SK-N-SH (cell line): ENCODE measurements around the gene PXT1. TPM values are rescaled to one million over a fixed set of nuclear protein-coding genes. Genes with fewer than 3 reads are reported as not detected.
A peak's percentile ranks its signal among the peaks of the same experiment; 100 is the strongest.

Experiments used
- CTCF ChIA-PET: fragments of 300-600, 350-600 bp; formaldehyde crosslinking; extraction: SDS; loops from one replicate; lab custom pipeline; 2021; lab: Yijun Ruan, JAX
- POLR2A ChIA-PET: fragments of 350-600 bp; sonication (Branson Sonifier 250); formaldehyde crosslinking; extraction: SDS; loops from one replicate; lab custom pipeline; 2020; ENCODE audit warnings: antibody characterized with exemption, inconsistent platforms; lab: Yijun Ruan, JAX
- DNase-seq: peaks from one replicate; pipeline ENCODE4 v3.0.0; 2012
- H2AFZ ChIP-seq: fragments of 200-600 bp; sonication (generic); 2 replicates; pipeline ENCODE4 v1.8.1; 2016; ENCODE audit warnings: antibody characterized with exemption, mild to moderate bottlenecking, low read depth
- H3F3A ChIP-seq: fragments of 200-600 bp; sonication (generic); replicated peaks from 2 replicates; pipeline ENCODE3; 2016; ENCODE audit warnings: antibody characterized with exemption, mild to moderate bottlenecking; ENCODE audit not compliant: insufficient read depth
- H3K27ac ChIP-seq, 2 experiments: fragments of 200-500 bp in 1 of 2; fragments of 200-600 bp in 1 of 2; sonication (Bioruptor generic) in 1 of 2; sonication (generic), shearing (Covaris generic) in 1 of 2; 2 replicates each; pipeline versions ENCODE4 v1.5.1 to v1.6.1; 2014 to 2016; ENCODE audit warnings: low read depth in 2 of 2, inconsistent platforms in 1 of 2, low read length in 1 of 2, mild to moderate bottlenecking in 1 of 2, mixed read lengths in 1 of 2
- H3K27me3 ChIP-seq: fragments of 200-600 bp; sonication (generic), shearing (Covaris generic); 2 replicates; pipeline ENCODE4 v1.6.1; 2016; ENCODE audit warnings: mixed run types; ENCODE audit not compliant: insufficient read depth
- H3K36me3 ChIP-seq, 2 experiments: fragments of 200-500 bp in 1 of 2; fragments of 200-600 bp in 1 of 2; sonication (Bioruptor generic) in 1 of 2; sonication (generic) in 1 of 2; replicated peaks in 1 of 2; 2 replicates each; pipeline versions ENCODE3 to v1.5.1; 2014 to 2016; ENCODE audit warnings: low read length in 1 of 2, mild to moderate bottlenecking in 1 of 2; ENCODE audit not compliant: insufficient read depth in 2 of 2, control insufficient read depth in 1 of 2
- H3K4me1 ChIP-seq, 2 experiments: fragments of 200-500 bp in 1 of 2; fragments of 200-600 bp in 1 of 2; sonication (Bioruptor generic) in 1 of 2; sonication (generic), shearing (Covaris generic) in 1 of 2; 2 replicates each; pipeline versions ENCODE4 v1.5.1 to v1.6.1; 2014 to 2016; ENCODE audit warnings: low read depth in 1 of 2, low read length in 1 of 2, mixed run types in 1 of 2; ENCODE audit not compliant: insufficient read depth in 2 of 2, control insufficient read depth in 1 of 2
- H3K4me2 ChIP-seq: fragments of 200-600 bp; sonication (generic), shearing (Covaris generic); 2 replicates; pipeline ENCODE4 v1.6.1; 2017; ENCODE audit warnings: mixed run types
- H3K4me3 ChIP-seq, 2 experiments: fragments of 200-500 bp in 1 of 2; fragments of 200-600 bp in 1 of 2; sonication (Bioruptor generic) in 1 of 2; sonication (generic), shearing (Covaris generic) in 1 of 2; 2 replicates each; pipeline versions ENCODE4 v1.5.1 to v1.8.1; 2014 to 2016; ENCODE audit warnings: low read depth in 2 of 2, inconsistent platforms in 1 of 2, low read length in 1 of 2, mild to moderate bottlenecking in 1 of 2, mixed read lengths in 1 of 2, moderate library complexity in 1 of 2
- H3K79me2 ChIP-seq: fragments of 200-600 bp; sonication (generic); 2 replicates; pipeline ENCODE4 v1.8.1; 2017; ENCODE audit warnings: mild to moderate bottlenecking; ENCODE audit not compliant: insufficient read depth
- H3K9ac ChIP-seq: fragments of 200-600 bp; sonication (generic); 2 replicates; pipeline ENCODE4 v1.6.1; 2017; ENCODE audit warnings: mixed run types
- H3K9me2 ChIP-seq: fragments of 200-600 bp; sonication (generic); 2 replicates; pipeline ENCODE4 v1.6.1; 2017; ENCODE audit warnings: mixed run types
- H3K9me3 ChIP-seq: fragments of 200-600 bp; sonication (generic); 2 replicates; pipeline ENCODE4 v1.6.1; 2017; ENCODE audit warnings: mixed run types, mild to moderate bottlenecking, moderate library complexity
- H4K20me1 ChIP-seq: fragments of 200-600 bp; sonication (generic); 2 replicates; pipeline ENCODE4 v1.6.1; 2017; ENCODE audit warnings: mild to moderate bottlenecking, mixed run types; ENCODE audit not compliant: insufficient read depth
- CHD2 ChIP-seq: fragments of 150-350 bp; IDR thresholded peaks from 2 replicates; pipeline ENCODE4 v1.6.1; 2018; ENCODE audit warnings: low read length; ENCODE audit not compliant: partially characterized antibody
- EZH2phosphoT487 ChIP-seq: fragments of 200-600 bp; sonication (generic); IDR thresholded peaks from 2 replicates; pipeline ENCODE4 v1.6.1; 2017; ENCODE audit warnings: low read depth, mixed run types, mild to moderate bottlenecking, antibody characterized with exemption, moderate library complexity, borderline replicate concordance
- FOSL2 ChIP-seq: IDR thresholded peaks from 2 replicates; pipeline ENCODE4 v1.4.0; 2012; ENCODE audit warnings: low read depth, mild to moderate bottlenecking, moderate library complexity, borderline replicate concordance
- FOXJ3 ChIP-seq: sonication (generic); formaldehyde crosslinking; IDR thresholded peaks from 2 replicates; pipeline ENCODE4 v1.5.1; 2020; ENCODE audit warnings: mild to moderate bottlenecking, missing genetic modification reagents
- FOXM1 ChIP-seq: IDR thresholded peaks from 2 replicates; pipeline ENCODE4 v1.4.0; 2012; ENCODE audit warnings: low read depth, mild to moderate bottlenecking
- JUND ChIP-seq: IDR thresholded peaks from 2 replicates; pipeline ENCODE4 v1.4.0; 2012
- MEF2A ChIP-seq: IDR thresholded peaks from 2 replicates; pipeline ENCODE4 v1.4.0; 2012; ENCODE audit warnings: low read depth, borderline replicate concordance
- POLR2AphosphoS5 ChIP-seq: IDR thresholded peaks from 2 replicates; pipeline ENCODE4 v1.6.1; 2012; ENCODE audit warnings: low read depth, low read length
- TAF1 ChIP-seq: IDR thresholded peaks from 2 replicates; pipeline ENCODE4 v1.6.1; 2012; ENCODE audit warnings: low read depth, mild to moderate bottlenecking, low read length, moderate library complexity, borderline replicate concordance
- ZBTB33 ChIP-seq: IDR thresholded peaks from 2 replicates; pipeline ENCODE4 v1.4.0; 2012; ENCODE audit warnings: low read depth, borderline replicate concordance
- WGBS: methylation state at CpG from one replicate; pipeline ENCODE4 v1.1.6; 2017; ENCODE audit warnings: low lambda C conversion rate; 5-methylcytosine and 5-hydroxymethylcytosine counted together
- polyA plus RNA-seq, 3 experiments: library from polyadenylated mRNA; depleted of rRNA; stranded (reverse); fragments of >200 nt; gene quantifications; 2 replicates each; pipeline ENCODE4 v1.2.3, GENCODE V29; 2012
- TF ChIP-seq, protein P1 (sequence below): IDR thresholded peaks from 2 replicates; pipeline ENCODE4 v1.6.1; 2012; ENCODE audit warnings: mild to moderate bottlenecking, low read depth, low read length, moderate library complexity

PXT1 gene
- polyA plus RNA-seq, 1 of the 3 experiments (the other 2 are of a cell fraction): not detected

DNA sequence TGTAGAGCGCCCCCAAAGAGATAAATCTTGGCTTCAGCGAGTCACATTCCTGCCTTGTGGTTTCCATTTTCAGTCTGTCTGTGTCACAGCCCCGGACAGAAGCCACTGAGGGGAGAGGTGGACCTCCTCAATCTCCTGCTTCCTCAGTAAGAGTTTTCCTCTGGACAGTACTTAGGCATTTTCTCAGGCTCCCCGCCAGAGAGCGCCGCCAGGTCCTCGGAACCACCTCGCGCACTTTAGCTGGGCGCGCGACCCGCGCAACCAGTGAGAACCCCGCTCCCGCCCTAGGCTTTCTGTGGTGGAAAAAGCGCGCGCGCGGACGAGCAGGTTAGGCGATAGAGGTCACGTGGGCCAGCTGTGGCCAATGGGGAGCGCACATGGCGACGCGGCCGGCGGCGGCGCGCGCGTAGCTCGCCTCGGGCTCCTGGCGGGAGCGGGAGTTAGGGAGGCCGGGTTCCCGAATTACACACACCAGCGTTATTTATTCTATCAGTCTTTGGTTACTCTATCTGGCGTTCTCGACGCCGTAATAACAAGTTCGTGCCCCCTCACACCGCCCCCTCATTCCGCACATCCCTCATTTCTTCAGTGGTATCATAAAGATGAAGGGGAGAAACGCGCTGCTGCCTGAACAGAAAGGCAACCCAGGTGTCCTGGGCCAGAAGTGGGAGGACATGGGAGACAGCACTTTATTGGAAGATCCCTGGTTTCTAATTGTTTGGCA is 19.4 kb downstream of the PXT1 start (continued):
- TF ChIP-seq, protein P1, sequence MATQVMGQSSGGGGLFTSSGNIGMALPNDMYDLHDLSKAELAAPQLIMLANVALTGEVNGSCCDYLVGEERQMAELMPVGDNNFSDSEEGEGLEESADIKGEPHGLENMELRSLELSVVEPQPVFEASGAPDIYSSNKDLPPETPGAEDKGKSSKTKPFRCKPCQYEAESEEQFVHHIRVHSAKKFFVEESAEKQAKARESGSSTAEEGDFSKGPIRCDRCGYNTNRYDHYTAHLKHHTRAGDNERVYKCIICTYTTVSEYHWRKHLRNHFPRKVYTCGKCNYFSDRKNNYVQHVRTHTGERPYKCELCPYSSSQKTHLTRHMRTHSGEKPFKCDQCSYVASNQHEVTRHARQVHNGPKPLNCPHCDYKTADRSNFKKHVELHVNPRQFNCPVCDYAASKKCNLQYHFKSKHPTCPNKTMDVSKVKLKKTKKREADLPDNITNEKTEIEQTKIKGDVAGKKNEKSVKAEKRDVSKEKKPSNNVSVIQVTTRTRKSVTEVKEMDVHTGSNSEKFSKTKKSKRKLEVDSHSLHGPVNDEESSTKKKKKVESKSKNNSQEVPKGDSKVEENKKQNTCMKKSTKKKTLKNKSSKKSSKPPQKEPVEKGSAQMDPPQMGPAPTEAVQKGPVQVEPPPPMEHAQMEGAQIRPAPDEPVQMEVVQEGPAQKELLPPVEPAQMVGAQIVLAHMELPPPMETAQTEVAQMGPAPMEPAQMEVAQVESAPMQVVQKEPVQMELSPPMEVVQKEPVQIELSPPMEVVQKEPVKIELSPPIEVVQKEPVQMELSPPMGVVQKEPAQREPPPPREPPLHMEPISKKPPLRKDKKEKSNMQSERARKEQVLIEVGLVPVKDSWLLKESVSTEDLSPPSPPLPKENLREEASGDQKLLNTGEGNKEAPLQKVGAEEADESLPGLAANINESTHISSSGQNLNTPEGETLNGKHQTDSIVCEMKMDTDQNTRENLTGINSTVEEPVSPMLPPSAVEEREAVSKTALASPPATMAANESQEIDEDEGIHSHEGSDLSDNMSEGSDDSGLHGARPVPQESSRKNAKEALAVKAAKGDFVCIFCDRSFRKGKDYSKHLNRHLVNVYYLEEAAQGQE: no peak
- TF ChIP-seq TAF1 (peak; percentile 29; the same call in 1 of the 2 replicates), EZH2phosphoT487 (no peak), FOSL2 (no peak), ZBTB33 (no peak), FOXM1 (no peak)
- TF ChIP-seq, all 33 proteins: peak for 15

DNA sequence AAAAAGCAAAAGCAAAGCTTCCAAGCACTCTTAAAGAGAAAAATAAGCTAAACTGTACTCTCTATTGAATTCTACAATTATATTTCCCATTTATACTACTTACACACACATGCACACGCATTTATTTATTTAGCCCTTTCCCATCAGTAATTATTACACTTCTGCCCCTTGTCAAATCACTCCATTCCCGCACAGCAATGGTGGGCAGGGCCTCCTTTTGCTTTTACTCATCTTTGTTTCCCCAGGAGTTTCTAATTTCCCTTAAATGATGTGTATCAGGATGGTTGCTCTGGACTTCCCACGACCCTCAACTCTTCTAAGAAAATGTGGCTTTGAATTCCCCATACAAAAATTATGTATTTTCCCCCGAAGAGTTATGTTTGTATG is 19.9 kb downstream of the PXT1 start:
- no peak for TF ChIP-seq FOXJ3 (CRISPR knock-in tag)
- TF ChIP-seq JUND: no peak
- TF ChIP-seq ZBTB33: no peak
- TF ChIP-seq POLR2AphosphoS5: no peak
- TF ChIP-seq MEF2A: no peak
- TF ChIP-seq CHD2: no peak
- H3K4me2 ChIP-seq: peak overlapping the region; percentile 76
- peak overlapping the region; percentile 61 to 74 for H3K27ac ChIP-seq
- POLR2A ChIA-PET: interaction anchor here (0.9 to 1.1 kb wide), 3 partner anchors 22 to 175 kb away, joined by 3 read pairs; no protein-coding TSS in a partner anchor
- H3K9me3 ChIP-seq: no peaks in the 10 kb centered on the region
- H3K9ac ChIP-seq: peak overlapping the region; percentile 59
- peak; percentile 33 for DNase-seq
- H2AFZ ChIP-seq: peak overlapping the region; percentile 82
- H3K4me3 ChIP-seq: peak overlapping the region; percentile 62 to 63
- no peaks in the 10 kb centered on the region for H3K9me2 ChIP-seq
- peaks cover 1% of the 10 kb centered on the region for H3F3A ChIP-seq
- no peaks in the 10 kb centered on the region for H3K27me3 ChIP-seq
- peaks cover 0 to 9% of the 10 kb centered on the region in 2 experiments; a peak in 1 of 4 replicates for H3K4me1 ChIP-seq
- no peaks in the 10 kb centered on the region for H3K36me3 ChIP-seq
- no peaks in the 10 kb centered on the region for H4K20me1 ChIP-seq
- H3K79me2 ChIP-seq: no peaks in the 10 kb centered on the region
- WGBS: 26% methylated on average over 4 of the region's 4 CpGs
- CTCF ChIA-PET: interaction anchor here (0.6 to 2.0 kb wide), 11 partner anchors 17 to 338 kb away, joined by 3 to 11 read pairs (median 4); partner anchors contain the start of genes KCTD20, PXT1 and SRSF3
